ENCODE results near the gene ANO5. TPM values are rescaled to one million over a fixed set of nuclear protein-coding genes. Genes with fewer than 3 reads are reported as not detected.

The ANO5 gene
- polyA plus RNA-seq, 1 donor (not counting 4 experiments of a cell fraction or from before 2014, with no cell fraction given): not detected

DNA sequence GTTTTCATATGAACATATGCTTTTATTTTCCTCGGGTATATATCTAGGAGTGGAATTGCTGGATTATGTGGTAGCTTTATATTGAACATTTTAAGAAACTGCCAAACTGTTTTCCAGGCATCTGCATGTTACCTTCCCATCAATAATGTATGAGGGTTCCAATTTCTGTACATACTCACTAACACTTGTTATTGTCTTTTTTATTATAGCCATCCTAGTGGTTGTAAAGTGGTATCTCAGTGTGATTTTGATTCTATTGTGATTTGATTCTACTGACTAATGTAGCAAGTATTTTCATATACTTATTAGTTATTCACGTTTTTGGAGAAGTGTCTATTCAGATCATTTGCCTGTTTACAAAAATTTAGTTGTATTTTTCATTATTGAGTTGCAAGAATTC lies 2.0 kb downstream of the ANO5 start:
- Histone ChIP-seq H4K20me1 (ENCODE audit: control insufficient read depth, extremely low read depth, insufficient read depth, low read length) (no peaks in the 10 kb centered on the region), H3K9me1 (ENCODE audit: control insufficient read depth, extremely low read depth, insufficient read depth, low read length) (no peaks in the 10 kb centered on the region), H3K27ac (ENCODE audit: control insufficient read depth, insufficient read depth, low read length) (no peak overlapping the region), H3K36me3 (ENCODE audit: control insufficient read depth in 2 of 2, extremely low read depth in 1 of 2, insufficient read depth in 2 of 2, low read length in 2 of 2) (no peaks in the 10 kb centered on the region), H3K27me3 (ENCODE audit: control insufficient read depth, extremely low read depth, insufficient read depth, low read length) (peaks cover 19% of the 10 kb centered on the region), H3K9me3 (ENCODE audit: control insufficient read depth, low read depth, low read length) (no peaks in the 10 kb centered on the region), H3K79me2 (ENCODE audit: control insufficient read depth, insufficient read depth, low read length) (no peaks in the 10 kb centered on the region), H3K4me2 (ENCODE audit: control insufficient read depth, extremely low read depth, insufficient read depth, low read depth, low read length) (no peak overlapping the region), H3K9ac (ENCODE audit: control insufficient read depth, extremely low read depth, insufficient read depth, low read length) (no peak overlapping the region), H3K4me3 (ENCODE audit: control insufficient read depth in 2 of 3, extremely low read depth in 1 of 3, insufficient read depth in 2 of 3, low read depth in 1 of 3, low read length in 3 of 3) (no peak overlapping the region), H3K4me1 (ENCODE audit: control insufficient read depth, extremely low read depth, insufficient read depth, low read length) (no peaks in the 10 kb centered on the region), H2AFZ (ENCODE audit: control insufficient read depth, low read length) (no peak overlapping the region)
- dilution Hi-C loops (cut with MboI; ENCODE audit: extremely low pct_ligation_motif_present, low sequenced_read_pairs): no loop called here
- DNase-seq (ENCODE audit: low read depth, low spot score) (no peak), FAIRE-seq (no peak)
- no peak for TF ChIP-seq EZH2 (IDR thresholded peaks at IDR 0.05; ENCODE audit: low read length)
- TF ChIP-seq, protein P1, sequence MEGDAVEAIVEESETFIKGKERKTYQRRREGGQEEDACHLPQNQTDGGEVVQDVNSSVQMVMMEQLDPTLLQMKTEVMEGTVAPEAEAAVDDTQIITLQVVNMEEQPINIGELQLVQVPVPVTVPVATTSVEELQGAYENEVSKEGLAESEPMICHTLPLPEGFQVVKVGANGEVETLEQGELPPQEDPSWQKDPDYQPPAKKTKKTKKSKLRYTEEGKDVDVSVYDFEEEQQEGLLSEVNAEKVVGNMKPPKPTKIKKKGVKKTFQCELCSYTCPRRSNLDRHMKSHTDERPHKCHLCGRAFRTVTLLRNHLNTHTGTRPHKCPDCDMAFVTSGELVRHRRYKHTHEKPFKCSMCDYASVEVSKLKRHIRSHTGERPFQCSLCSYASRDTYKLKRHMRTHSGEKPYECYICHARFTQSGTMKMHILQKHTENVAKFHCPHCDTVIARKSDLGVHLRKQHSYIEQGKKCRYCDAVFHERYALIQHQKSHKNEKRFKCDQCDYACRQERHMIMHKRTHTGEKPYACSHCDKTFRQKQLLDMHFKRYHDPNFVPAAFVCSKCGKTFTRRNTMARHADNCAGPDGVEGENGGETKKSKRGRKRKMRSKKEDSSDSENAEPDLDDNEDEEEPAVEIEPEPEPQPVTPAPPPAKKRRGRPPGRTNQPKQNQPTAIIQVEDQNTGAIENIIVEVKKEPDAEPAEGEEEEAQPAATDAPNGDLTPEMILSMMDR (optimal IDR thresholded peaks at IDR 0.05 in 1 of 3, IDR thresholded peaks at IDR 0.05 in 1 of 3, conservative IDR thresholded peaks at IDR 0.05 in 1 of 3; ENCODE audit: extremely low read depth in 1 of 3, insufficient read depth in 2 of 3, low read length in 3 of 3): no peak

GRCh38 chr11:22197139-22198005 lies 4.5 kb downstream of the ANO5 start:
- H4K20me1 ChIP-seq (ENCODE audit: control insufficient read depth, extremely low read depth, insufficient read depth, low read length): no peaks in the 10 kb centered on the region
- no peaks in the 10 kb centered on the region for H3K79me2 ChIP-seq (ENCODE audit: control insufficient read depth, insufficient read depth, low read length)
- H3K27me3 ChIP-seq (ENCODE audit: control insufficient read depth, extremely low read depth, insufficient read depth, low read length): peaks cover 15% of the 10 kb centered on the region
- no peak overlapping the region for H3K9ac ChIP-seq (ENCODE audit: control insufficient read depth, extremely low read depth, insufficient read depth, low read length)
- TF ChIP-seq, protein P1 (optimal IDR thresholded peaks at IDR 0.05 in 1 of 3, IDR thresholded peaks at IDR 0.05 in 1 of 3, conservative IDR thresholded peaks at IDR 0.05 in 1 of 3; ENCODE audit: extremely low read depth in 1 of 3, insufficient read depth in 2 of 3, low read length in 3 of 3): no peak
- no peak for TF ChIP-seq EZH2 (IDR thresholded peaks at IDR 0.05; ENCODE audit: low read length)
- no peak for FAIRE-seq
- H3K36me3 ChIP-seq (ENCODE audit: control insufficient read depth in 2 of 2, extremely low read depth in 1 of 2, insufficient read depth in 2 of 2, low read length in 2 of 2): no peaks in the 10 kb centered on the region
- H3K4me2 ChIP-seq (ENCODE audit: control insufficient read depth, extremely low read depth, insufficient read depth, low read depth, low read length): no peak overlapping the region
- H3K9me1 ChIP-seq (ENCODE audit: control insufficient read depth, extremely low read depth, insufficient read depth, low read length): no peaks in the 10 kb centered on the region
- no peaks in the 10 kb centered on the region for H3K9me3 ChIP-seq (ENCODE audit: control insufficient read depth, low read depth, low read length)
- no peak overlapping the region for H2AFZ ChIP-seq (ENCODE audit: control insufficient read depth, low read length)
- no peak overlapping the region for H3K4me3 ChIP-seq (ENCODE audit: control insufficient read depth in 2 of 3, extremely low read depth in 1 of 3, insufficient read depth in 2 of 3, low read depth in 1 of 3, low read length in 3 of 3)
- DNase-seq (ENCODE audit: low read depth, low spot score): no peak
- no peaks in the 10 kb centered on the region for H3K4me1 ChIP-seq (ENCODE audit: control insufficient read depth, extremely low read depth, insufficient read depth, low read length)
- dilution Hi-C loops (cut with MboI; ENCODE audit: extremely low pct_ligation_motif_present, low sequenced_read_pairs): no loop called here
- no peak overlapping the region for H3K27ac ChIP-seq (ENCODE audit: control insufficient read depth, insufficient read depth, low read length)
